ENCODE results near the gene FAM163A. TPM values are rescaled to one million over a fixed set of nuclear protein-coding genes. Genes with fewer than 3 reads are reported as not detected.

Gene FAM163A
- total RNA-seq, 4 donors from 2014 or later: 0.44 TPM; not detected in 3

GRCh38 chr1:179814546-179814838, 71.4 kb downstream of the FAM163A start:
- no peak for DNase-seq (ENCODE audit: low spot score in 2 of 2)
- WGBS, 2 donors: 0 to 1% methylated on average over 14 to 16 of the region's 16 CpGs
- Histone ChIP-seq H3K4me3 (peak overlapping the region; percentile 11 to 47 (median 40)), H3K27ac (peak overlapping the region in 1 of 4 donors; percentile 63), H3K27me3 (no peaks in the 10 kb centered on the region), H3K9me3 (no peaks in the 10 kb centered on the region), H3K36me3 (no peaks in the 10 kb centered on the region), H3K4me1 (peaks cover 0 to 53% (median 9%) of the 10 kb centered on the region in 4 donors)
- TF ChIP-seq EP300 (IDR thresholded peaks at IDR 0.05): no peak
- no peak for TF ChIP-seq POLR2A (IDR thresholded peaks at IDR 0.05)
- no peak for TF ChIP-seq CTCF (IDR thresholded peaks at IDR 0.05)

GRCh38 chr1:179815641-179816040, 72.5 kb downstream of the FAM163A start:
- Histone ChIP-seq H3K27me3 (no peaks in the 10 kb centered on the region), H3K27ac (peak overlapping the region in 2 of 4 donors; percentile 37 to 63), H3K4me1 (peaks cover 0 to 47% (median 9%) of the 10 kb centered on the region in 4 donors), H3K9me3 (no peaks in the 10 kb centered on the region), H3K36me3 (no peaks in the 10 kb centered on the region), H3K4me3 (peak overlapping the region in 3 of 4 donors; percentile 33 to 47 (median 47))
- no peak for DNase-seq (ENCODE audit: low spot score in 2 of 2)
- 33 to 41% methylated on average over 4 to 5 of the region's 5 CpGs for WGBS, 2 donors
- TF ChIP-seq EP300 (IDR thresholded peaks at IDR 0.05): no peak
- TF ChIP-seq POLR2A (IDR thresholded peaks at IDR 0.05): no peak
- TF ChIP-seq CTCF (IDR thresholded peaks at IDR 0.05): no peak

GRCh38 chr1:179816196-179816960, 73.3 kb downstream of the FAM163A start:
- DNase-seq (ENCODE audit: low spot score in 2 of 2): peak; percentile 47 to 54
- no peak overlapping the region for H3K27ac ChIP-seq
- H3K27me3 ChIP-seq: no peaks in the 10 kb centered on the region
- no peaks in the 10 kb centered on the region for H3K9me3 ChIP-seq
- peaks cover 0 to 47% (median 9%) of the 10 kb centered on the region in 4 donors for H3K4me1 ChIP-seq
- no peaks in the 10 kb centered on the region for H3K36me3 ChIP-seq
- TF ChIP-seq CTCF (IDR thresholded peaks at IDR 0.05) (no peak), EP300 (IDR thresholded peaks at IDR 0.05) (no peak), POLR2A (IDR thresholded peaks at IDR 0.05) (no peak)
- H3K4me3 ChIP-seq: no peak overlapping the region
- WGBS, 2 donors: 62 to 66% methylated on average over 16 of the region's 17 CpGs

- H3K27ac ChIP-seq: no peak overlapping the region
- peaks cover 0 to 47% (median 9%) of the 10 kb centered on the region in 4 donors for H3K4me1 ChIP-seq
- no peak overlapping the region for H3K4me3 ChIP-seq
- H3K27me3 ChIP-seq: no peaks in the 10 kb centered on the region
- no peak for DNase-seq (ENCODE audit: low spot score in 2 of 2)
- TF ChIP-seq POLR2A (IDR thresholded peaks at IDR 0.05): no peak
- no peaks in the 10 kb centered on the region for H3K9me3 ChIP-seq
- H3K36me3 ChIP-seq: no peaks in the 10 kb centered on the region
- 85 to 97% methylated on average over 8 of the region's 8 CpGs for WGBS, 2 donors
Observed at GRCh38 chr1:179817056-179817455, 74.0 kb downstream of the FAM163A start.

- H3K9me3 ChIP-seq: no peaks in the 10 kb centered on the region
- TF ChIP-seq POLR2A (IDR thresholded peaks at IDR 0.05): no peak
- peak in 1 of 2 donors; percentile 35 for TF ChIP-seq EP300 (IDR thresholded peaks at IDR 0.05)
- WGBS, 2 donors: 67 to 73% methylated on average over 7 of the region's 8 CpGs
- peak; percentile 47 to 61 for DNase-seq (ENCODE audit: low spot score in 2 of 2)
- no peaks in the 10 kb centered on the region for H3K27me3 ChIP-seq
- H3K36me3 ChIP-seq: no peaks in the 10 kb centered on the region
- no peak overlapping the region for H3K27ac ChIP-seq
- peaks cover 0 to 47% (median 9%) of the 10 kb centered on the region in 4 donors for H3K4me1 ChIP-seq
- no peak overlapping the region for H3K4me3 ChIP-seq
Observed at GRCh38 chr1:179817789-179818188, 74.7 kb downstream of the FAM163A start.

- TF ChIP-seq POLR2A (IDR thresholded peaks at IDR 0.05) (no peak), CTCF (IDR thresholded peaks at IDR 0.05) (no peak)
- no peak overlapping the region for H3K4me3 ChIP-seq
- H3K4me1 ChIP-seq: peaks cover 0 to 47% (median 9%) of the 10 kb centered on the region in 4 donors
- H3K27ac ChIP-seq: no peak overlapping the region
- H3K36me3 ChIP-seq: no peaks in the 10 kb centered on the region
- WGBS, 2 donors: 87 to 91% methylated on average over 7 of the region's 7 CpGs
- no peaks in the 10 kb centered on the region for H3K27me3 ChIP-seq
- H3K9me3 ChIP-seq: no peaks in the 10 kb centered on the region
- DNase-seq (ENCODE audit: low spot score in 2 of 2): no peak
Observed at GRCh38 chr1:179818260-179818659, 75.2 kb downstream of the FAM163A start.

Measured in tibial nerve (tissue), 4 donors.